PFSK-1 (cell line): ENCODE data around the gene ATP8A1.

Experiments
- POLR2AphosphoS5 ChIP-seq: IDR thresholded peaks from 2 replicates; pipeline ENCODE4 v1.6.1; 2012; ENCODE audit warnings: low read depth, mild to moderate bottlenecking, control low read depth, low read length, moderate library complexity
- REST ChIP-seq, 2 experiments: IDR thresholded peaks; 2 replicates each; pipeline versions ENCODE4 v1.6.1 to v1.8.0; 2011 to 2012; ENCODE audit warnings: low read depth in 2 of 2, low read length in 2 of 2, control low read depth in 1 of 2, inconsistent platforms in 1 of 2, mild to moderate bottlenecking in 1 of 2, moderate library complexity in 1 of 2; ENCODE audit not compliant: insufficient read depth in 1 of 2

GRCh38 chr4:42578187-42578586, 78.7 kb downstream of the ATP8A1 start:
- TF ChIP-seq REST (IDR thresholded peaks at IDR 0.05; ENCODE audit: insufficient read depth in 1 of 2, low read depth in 2 of 2, low read length in 2 of 2) = no peak
- no peak for TF ChIP-seq POLR2AphosphoS5
